Measurements from ENCODE around the gene LTBP1.

LTBP1 gene

DNA sequence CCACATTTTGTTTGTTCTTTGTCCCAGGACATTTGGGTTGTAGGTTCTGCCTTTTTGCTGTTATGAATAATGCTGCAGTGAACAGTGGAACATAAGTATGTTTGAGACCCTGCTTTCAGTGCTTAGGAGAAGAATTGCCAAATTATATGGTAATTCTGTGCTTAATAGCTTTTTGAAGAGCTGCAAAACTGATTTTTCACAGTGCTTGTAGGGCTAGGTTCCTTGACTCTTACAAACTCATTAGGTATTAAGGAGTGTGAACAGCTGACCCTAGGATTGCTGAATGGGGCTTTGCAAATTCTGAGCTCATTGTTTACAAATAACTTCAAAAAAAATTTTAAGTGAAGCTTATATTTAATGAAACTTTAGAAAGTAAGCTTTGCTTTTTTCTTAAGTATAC lies 154.2 kb downstream of the LTBP1 start:
- Histone ChIP-seq H3K27ac (ENCODE audit: low read depth, low read length) (no peak overlapping the region), H3K79me2 (ENCODE audit: control insufficient read depth, low read length) (peaks cover 40% of the 10 kb centered on the region), H3F3A (ENCODE audit: control insufficient read depth, insufficient read depth) (no peaks in the 10 kb centered on the region), H3K4me2 (ENCODE audit: low read length) (no peak overlapping the region), H3K9me2 (replicated peaks; ENCODE audit: control insufficient read depth, low read length) (no peaks in the 10 kb centered on the region), H3K4me1 (ENCODE audit: control insufficient read depth, low read length) (no peaks in the 10 kb centered on the region), H3K9me3 (ENCODE audit: control insufficient read depth, insufficient read depth, low read length) (no peaks in the 10 kb centered on the region), H3K27me3 (ENCODE audit: control insufficient read depth, low read length) (no peaks in the 10 kb centered on the region), H3K4me3 (ENCODE audit: low read length) (no peak overlapping the region), H3K36me3 (ENCODE audit: control insufficient read depth, low read length) (peaks cover 15% of the 10 kb centered on the region), H4K20me1 (ENCODE audit: control insufficient read depth, insufficient read depth, low read depth, low read length) (no peaks in the 10 kb centered on the region)
- TF ChIP-seq, protein P1, sequence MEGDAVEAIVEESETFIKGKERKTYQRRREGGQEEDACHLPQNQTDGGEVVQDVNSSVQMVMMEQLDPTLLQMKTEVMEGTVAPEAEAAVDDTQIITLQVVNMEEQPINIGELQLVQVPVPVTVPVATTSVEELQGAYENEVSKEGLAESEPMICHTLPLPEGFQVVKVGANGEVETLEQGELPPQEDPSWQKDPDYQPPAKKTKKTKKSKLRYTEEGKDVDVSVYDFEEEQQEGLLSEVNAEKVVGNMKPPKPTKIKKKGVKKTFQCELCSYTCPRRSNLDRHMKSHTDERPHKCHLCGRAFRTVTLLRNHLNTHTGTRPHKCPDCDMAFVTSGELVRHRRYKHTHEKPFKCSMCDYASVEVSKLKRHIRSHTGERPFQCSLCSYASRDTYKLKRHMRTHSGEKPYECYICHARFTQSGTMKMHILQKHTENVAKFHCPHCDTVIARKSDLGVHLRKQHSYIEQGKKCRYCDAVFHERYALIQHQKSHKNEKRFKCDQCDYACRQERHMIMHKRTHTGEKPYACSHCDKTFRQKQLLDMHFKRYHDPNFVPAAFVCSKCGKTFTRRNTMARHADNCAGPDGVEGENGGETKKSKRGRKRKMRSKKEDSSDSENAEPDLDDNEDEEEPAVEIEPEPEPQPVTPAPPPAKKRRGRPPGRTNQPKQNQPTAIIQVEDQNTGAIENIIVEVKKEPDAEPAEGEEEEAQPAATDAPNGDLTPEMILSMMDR (IDR thresholded peaks at IDR 0.05; ENCODE audit: low read depth, low read length, poor library complexity, severe bottlenecking), result no peak
- no peak for TF ChIP-seq EZH2phosphoT487 (IDR thresholded peaks at IDR 0.05; ENCODE audit: borderline replicate concordance, low read length)

DNA sequence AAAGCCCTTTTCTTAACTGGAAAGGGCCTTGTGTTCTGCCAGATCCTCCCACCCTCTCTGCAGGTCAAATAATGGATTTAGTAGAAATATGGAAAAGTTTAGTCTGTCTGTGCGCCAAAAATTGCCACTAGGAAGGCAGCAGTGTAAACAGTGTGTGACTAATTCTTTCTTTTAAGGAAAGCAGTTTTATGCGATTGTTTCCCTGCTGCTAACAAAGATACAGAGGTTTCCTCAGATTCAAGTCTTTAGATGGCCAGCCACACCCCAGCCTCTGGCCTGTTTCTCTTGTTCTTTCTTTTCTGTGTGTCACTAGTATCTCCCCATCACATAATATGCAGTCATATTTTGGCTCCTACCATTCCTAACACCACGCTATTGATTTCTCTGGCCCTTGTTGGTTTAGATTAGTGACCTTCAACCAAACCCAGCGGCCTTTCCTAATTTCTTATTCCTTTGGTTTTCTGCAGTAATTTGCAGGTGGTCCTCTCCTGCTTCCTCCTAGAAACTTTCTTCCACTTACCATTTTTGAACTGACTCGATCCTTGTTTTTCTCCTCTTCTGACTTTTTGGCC lies 157.4 kb downstream of the LTBP1 start:
- Histone ChIP-seq H3K9me2 (replicated peaks; ENCODE audit: control insufficient read depth, low read length) (no peaks in the 10 kb centered on the region), H3K4me1 (ENCODE audit: control insufficient read depth, low read length) (no peaks in the 10 kb centered on the region), H3K9me3 (ENCODE audit: control insufficient read depth, insufficient read depth, low read length) (no peaks in the 10 kb centered on the region), H4K20me1 (ENCODE audit: control insufficient read depth, insufficient read depth, low read depth, low read length) (no peaks in the 10 kb centered on the region), H3K36me3 (ENCODE audit: control insufficient read depth, low read length) (peaks cover 22% of the 10 kb centered on the region), H3K27ac (ENCODE audit: low read depth, low read length) (no peak overlapping the region), H3K4me3 (ENCODE audit: low read length) (no peak overlapping the region), H3K27me3 (ENCODE audit: control insufficient read depth, low read length) (no peaks in the 10 kb centered on the region), H3K4me2 (ENCODE audit: low read length) (no peak overlapping the region), H3K79me2 (ENCODE audit: control insufficient read depth, low read length) (peaks cover 59% of the 10 kb centered on the region), H3F3A (ENCODE audit: control insufficient read depth, insufficient read depth) (no peaks in the 10 kb centered on the region)
- TF ChIP-seq, protein P1 (IDR thresholded peaks at IDR 0.05; ENCODE audit: low read depth, low read length, poor library complexity, severe bottlenecking), result no peak
- no peak for TF ChIP-seq EZH2phosphoT487 (IDR thresholded peaks at IDR 0.05; ENCODE audit: borderline replicate concordance, low read length)

DNA sequence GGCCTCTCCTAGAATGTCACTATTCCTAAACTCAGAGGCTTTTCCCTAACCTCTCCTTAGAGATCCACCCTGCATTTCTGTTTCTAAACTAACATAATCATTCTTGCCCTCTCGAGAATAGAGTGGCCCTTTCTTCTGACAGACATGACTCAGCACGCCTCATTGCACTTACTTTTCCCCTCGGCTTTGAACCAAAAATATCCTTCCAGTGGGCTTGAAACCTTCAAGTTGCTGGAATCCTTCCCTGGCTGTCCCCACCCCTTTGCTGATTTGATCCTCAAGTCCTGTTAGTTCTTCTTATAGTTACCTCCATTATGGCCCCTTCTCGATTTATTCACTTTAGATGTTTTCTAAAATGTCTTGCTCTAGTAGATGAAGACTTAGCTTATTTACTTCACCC lies 158.0 kb downstream of the LTBP1 start:
- Histone ChIP-seq H3K36me3 (ENCODE audit: control insufficient read depth, low read length) (peaks cover 24% of the 10 kb centered on the region), H3K9me3 (ENCODE audit: control insufficient read depth, insufficient read depth, low read length) (no peaks in the 10 kb centered on the region), H3K4me2 (ENCODE audit: low read length) (no peak overlapping the region), H3F3A (ENCODE audit: control insufficient read depth, insufficient read depth) (no peaks in the 10 kb centered on the region), H3K4me3 (ENCODE audit: low read length) (no peak overlapping the region), H3K79me2 (ENCODE audit: control insufficient read depth, low read length) (peaks cover 56% of the 10 kb centered on the region), H4K20me1 (ENCODE audit: control insufficient read depth, insufficient read depth, low read depth, low read length) (no peaks in the 10 kb centered on the region), H3K27me3 (ENCODE audit: control insufficient read depth, low read length) (no peaks in the 10 kb centered on the region), H3K27ac (ENCODE audit: low read depth, low read length) (no peak overlapping the region), H3K9me2 (replicated peaks; ENCODE audit: control insufficient read depth, low read length) (no peaks in the 10 kb centered on the region), H3K4me1 (ENCODE audit: control insufficient read depth, low read length) (no peaks in the 10 kb centered on the region)
- TF ChIP-seq EZH2phosphoT487 (IDR thresholded peaks at IDR 0.05; ENCODE audit: borderline replicate concordance, low read length), result no peak
- TF ChIP-seq, protein P1 (IDR thresholded peaks at IDR 0.05; ENCODE audit: low read depth, low read length, poor library complexity, severe bottlenecking), result no peak

Data from DOHH2 (cell line).